Left lung (tissue), 10 donors: ENCODE measurements around the gene ARID5A. TPM values are rescaled to one million over a fixed set of nuclear protein-coding genes. Genes with fewer than 3 reads are reported as not detected.
A peak's percentile ranks its signal among the peaks of the same experiment; 100 is the strongest.
"Not testable (repeated sequence)": the region's sequence is repeated elsewhere in the genome, so short reads cannot be mapped to it uniquely, and the experiment has no call there.

Experiments used
- ATAC-seq: fragments of 200-7000 bp; cut with Tn5 transposase; one replicate; pipeline ENCODE4 v1.9.1; 2020; ENCODE audit warnings: moderate library complexity
- DNase-seq, 4 donors: peaks; one replicate each; pipeline ENCODE4 v3.0.0-alpha.2; 2013 to 2020
- H3K27ac ChIP-seq, 2 donors: fragments of 200-600 bp; sonication (generic) in 1 of 2; one replicate each; pipeline versions ENCODE4 v1.5.0 to v1.8.0; 2020 to 2021
- H3K27me3 ChIP-seq, 2 donors: fragments of 200-600 bp; sonication (generic) in 1 of 2; one replicate each; pipeline versions ENCODE4 v1.5.0 to v1.8.0; 2020 to 2021
- H3K36me3 ChIP-seq, 2 donors: fragments of 200-600 bp; sonication (generic) in 1 of 2; one replicate each; pipeline versions ENCODE4 v1.5.0 to v1.8.0; 2020 to 2021
- H3K4me1 ChIP-seq, 2 donors: fragments of 200-600 bp; one replicate each; pipeline ENCODE4 v1.8.0; 2021
- H3K4me3 ChIP-seq, 2 donors: fragments of 200-600 bp; sonication (generic) in 1 of 2; one replicate each; pipeline versions ENCODE4 v1.5.0 to v1.8.0; 2020 to 2021; ENCODE audit warnings: mild to moderate bottlenecking in 1 of 2
- H3K9me3 ChIP-seq, 2 donors: fragments of 200-600 bp; sonication (generic) in 1 of 2; one replicate each; pipeline versions ENCODE4 v1.5.0 to v1.8.0; 2020 to 2021
- CTCF ChIP-seq, 2 donors: fragments of 200-600 bp; sonication (generic) in 1 of 2; IDR thresholded peaks; one replicate each; pipeline versions ENCODE4 v1.5.0 to v1.8.0; 2021; ENCODE audit warnings: antibody characterized with exemption in 2 of 2
- intact Hi-C, 2 donors: fragments of 100-400 bp; cut with DNase I; formaldehyde crosslinking; loops; one replicate each; pipeline versions ENCODE4 v1.11.2 to v1.14.2; 2022
- polyA plus RNA-seq, 6 donors: library from polyadenylated mRNA; unstranded; fragments of 120-200 nt; gene quantifications; one replicate each; pipeline ENCODE4 v1.2.1, GENCODE V29; 2013; ENCODE audit not compliant: insufficient read length in 6 of 6
- total RNA-seq, 2 donors: library from RNA; stranded (reverse); fragmentation: NEBNext Ultra II Directional; extraction: Animal tissue kit (Norgen Biotek cat#: 25700); gene quantifications; one replicate each; pipeline ENCODE4 v1.2.1, GENCODE V29; 2021
- donor health status: DM: no; HTN: yes; CAD: no.
- donor health status: DM: no; HTN: no; CAD: no.

The ARID5A gene
- total and polyA plus RNA-seq, 8 donors, result 6.6 to 30.9 (median 7.5) TPM

- peaks cover 0 to 10% of the 10 kb centered on the region in 2 donors for H3K9me3 ChIP-seq
- no peaks in the 10 kb centered on the region for H3K4me1 ChIP-seq
- no peak overlapping the region for H3K27ac ChIP-seq
- no peaks in the 10 kb centered on the region for H3K27me3 ChIP-seq
- TF ChIP-seq CTCF (IDR thresholded peaks at IDR 0.05), result no peak
- intact Hi-C loops, result no loop called here
- no peaks in the 10 kb centered on the region for H3K36me3 ChIP-seq
- no peak for ATAC-seq
- no peak overlapping the region for H3K4me3 ChIP-seq
- DNase-seq, result no peak
These were observed 43.5 kb upstream of the ARID5A start for GRCh38 chr2:96493072-96493471.

GRCh38 chr2:96494188-96494587 is 42.4 kb upstream of the ARID5A start:
- no peaks in the 10 kb centered on the region for H3K36me3 ChIP-seq
- intact Hi-C loops, result no loop called here
- H3K4me1 ChIP-seq, result no peaks in the 10 kb centered on the region
- peaks cover 0 to 10% of the 10 kb centered on the region in 2 donors for H3K9me3 ChIP-seq
- H3K27me3 ChIP-seq, result no peaks in the 10 kb centered on the region
- no peak for ATAC-seq
- H3K4me3 ChIP-seq, result no peak overlapping the region
- DNase-seq, result no peak
- no peak overlapping the region for H3K27ac ChIP-seq
- no peak for TF ChIP-seq CTCF (IDR thresholded peaks at IDR 0.05)

- Histone ChIP-seq H3K4me3 (no peak overlapping the region), H3K4me1 (no peaks in the 10 kb centered on the region), H3K27me3 (peaks cover 9 to 15% of the 10 kb centered on the region in 2 donors), H3K9me3 (peaks cover 0 to 10% of the 10 kb centered on the region in 2 donors), H3K36me3 (no peaks in the 10 kb centered on the region), H3K27ac (peak overlapping the region in 1 of 2 donors; percentile 47)
- no peak for ATAC-seq
- TF ChIP-seq CTCF (IDR thresholded peaks at IDR 0.05), result no peak
- intact Hi-C loops, result no loop called here
- DNase-seq, result no peak
These were observed 40.4 kb upstream of the ARID5A start for GRCh38 chr2:96495982-96496629.

- no peaks in the 10 kb centered on the region for H3K36me3 ChIP-seq
- H3K9me3 ChIP-seq, result peaks cover 0 to 10% of the 10 kb centered on the region in 2 donors
- H3K27me3 ChIP-seq, result peaks cover 9 to 28% of the 10 kb centered on the region in 2 donors
- H3K27ac ChIP-seq, result no peak overlapping the region
- peaks cover 6 to 18% of the 10 kb centered on the region in 2 donors for H3K4me1 ChIP-seq
- no peak for TF ChIP-seq CTCF (IDR thresholded peaks at IDR 0.05)
- no peak overlapping the region for H3K4me3 ChIP-seq
- ATAC-seq (no peak), DNase-seq (no peak)
- intact Hi-C loops, result no loop called here
These were observed 38.5 kb upstream of the ARID5A start for GRCh38 chr2:96498021-96498431.

GRCh38 chr2:96498611-96499010 is 37.9 kb upstream of the ARID5A start:
- H3K4me3 ChIP-seq, DNase-seq, intact Hi-C loops, H3K27ac ChIP-seq, ATAC-seq, H3K36me3 ChIP-seq: not testable (repeated sequence)
- peaks cover 0 to 10% of the 10 kb centered on the region in 2 donors for H3K9me3 ChIP-seq
- peaks cover 9 to 28% of the 10 kb centered on the region in 2 donors for H3K27me3 ChIP-seq
- H3K4me1 ChIP-seq, result peaks cover 6 to 23% of the 10 kb centered on the region in 2 donors
